Stimulated activated CD8-positive, alpha-beta memory T cell treated with anti-CD3 and anti-CD28 coated beads, Interleukin-15, amount 100 ng/mL, for 4 hours (primary cell): ENCODE results near the gene C17orf58.
"Not testable (repeated sequence)": the region's sequence is repeated elsewhere in the genome, so short reads cannot be mapped to it uniquely, and the experiment has no call there.

ENCODE experiments used
- DNase-seq, 2 donors: peaks; one replicate each; pipeline ENCODE4 v3.0.0-alpha.2; 2020; ENCODE audit warnings: low read depth in 2 of 2

C17orf58 gene

GRCh38 chr17:67960276-67960675, 36.0 kb downstream of the C17orf58 start:
- not testable (repeated sequence) for DNase-seq

- no peak for DNase-seq
Observed at GRCh38 chr17:67959510-67959909, 36.8 kb downstream of the C17orf58 start.

- no peak for DNase-seq
Observed at GRCh38 chr17:67950945-67951344, 45.3 kb downstream of the C17orf58 start.

- DNase-seq: no peak
Observed at GRCh38 chr17:67947325-67947813, 48.9 kb downstream of the C17orf58 start.

GRCh38 chr17:67946513-67946912, 49.8 kb downstream of the C17orf58 start:
- no peak for DNase-seq

- DNase-seq: no peak
Observed at GRCh38 chr17:67944035-67944434, 52.2 kb downstream of the C17orf58 start.

GRCh38 chr17:67942810-67943209, 53.5 kb downstream of the C17orf58 start:
- DNase-seq: no peak
